Vagina (tissue), 2 donors: ENCODE results near the gene TMEM235. TPM values are rescaled to one million over a fixed set of nuclear protein-coding genes. Genes with fewer than 3 reads are reported as not detected.

Experiments used
- DNase-seq, 2 donors: peaks; one replicate each; pipeline ENCODE4 v3.0.0-alpha.2; 2017; ENCODE audit errors: extremely low spot score in 2 of 2
- H3K27ac ChIP-seq: fragments of 200-600 bp; sonication (generic); one replicate; pipeline ENCODE4 v1.5.1; 2019
- H3K27me3 ChIP-seq: fragments of 200-600 bp; sonication (generic); one replicate; pipeline ENCODE4 v1.5.1; 2019
- H3K36me3 ChIP-seq, 2 donors: fragments of 200-600 bp; sonication (generic); one replicate each; pipeline ENCODE4 v1.5.1; 2017 to 2019
- H3K4me1 ChIP-seq: fragments of 200-600 bp; sonication (generic); one replicate; pipeline ENCODE4 v1.5.1; 2019
- H3K4me3 ChIP-seq, 2 donors: fragments of 200-600 bp; sonication (generic); 1 replicate in 1 of 2; 2 replicates in 1 of 2; pipeline ENCODE4 v1.5.1; 2016 to 2019
- H3K9me3 ChIP-seq: fragments of 200-600 bp; sonication (generic); one replicate; pipeline ENCODE4 v1.5.1; 2019
- POLR2A ChIP-seq, 2 donors: fragments of 450-650 bp; IDR thresholded peaks; one replicate each; pipeline ENCODE4 v1.6.1; 2017; ENCODE audit warnings: antibody characterized with exemption in 2 of 2, mild to moderate bottlenecking in 2 of 2, moderate library complexity in 2 of 2
- POLR2AphosphoS5 ChIP-seq, 2 donors: sonication (generic); formaldehyde crosslinking; IDR thresholded peaks; one replicate each; pipeline ENCODE4 v1.9.0; 2017; ENCODE audit warnings: antibody characterized with exemption in 2 of 2, mild to moderate bottlenecking in 2 of 2, low read depth in 1 of 2; ENCODE audit not compliant: insufficient read depth in 1 of 2
- intact Hi-C: fragments of 100-400 bp; cut with DNase I; formaldehyde crosslinking; loops from one replicate; pipeline ENCODE4 v1.15.1; 2023
- total RNA-seq: library from RNA; depleted of rRNA; stranded (reverse); fragments of >200 nt; gene quantifications from one replicate; pipeline ENCODE4 v1.2.3, GENCODE V29; 2016
- TF ChIP-seq, protein P1 (sequence below), 3 experiments: fragments of 450-650 bp in 2 of 3; fragments of 200-600 bp in 1 of 3; sonication (generic) in 1 of 3; IDR thresholded peaks; one replicate each; pipeline ENCODE4 v1.5.1; 2017 to 2019; ENCODE audit warnings: antibody characterized with exemption in 3 of 3, mild to moderate bottlenecking in 2 of 3, moderate library complexity in 2 of 3

The TMEM235 gene
- total RNA-seq, 1 donor from 2014 or later = not detected

DNA sequence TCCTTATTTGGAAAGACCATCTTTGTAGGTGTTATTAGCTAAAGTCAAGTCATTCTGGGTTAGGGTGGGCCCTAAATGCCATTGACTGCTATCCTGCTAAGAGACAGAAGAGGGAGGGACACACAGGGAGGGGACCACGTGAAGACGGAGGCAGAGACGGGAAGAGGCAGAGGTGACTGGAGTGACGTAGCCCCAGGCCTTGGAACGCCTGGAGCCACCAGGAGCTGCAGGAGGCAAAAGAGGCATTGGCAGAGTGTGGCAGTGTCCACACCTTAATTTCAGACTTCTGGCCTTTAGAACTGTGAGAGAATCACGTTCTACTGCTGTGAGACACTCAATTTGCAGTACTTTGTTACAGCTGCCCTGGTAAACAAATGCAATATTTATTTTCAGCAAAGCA, 31.0 kb upstream of the TMEM235 start:
- Histone ChIP-seq H3K27me3 (no peaks in the 10 kb centered on the region), H3K4me3 (no peak overlapping the region), H3K4me1 (peaks cover 16% of the 10 kb centered on the region), H3K36me3 (peaks cover 0 to 4% of the 10 kb centered on the region in 2 donors), H3K9me3 (no peaks in the 10 kb centered on the region), H3K27ac (no peak overlapping the region)
- DNase-seq = no peak
- intact Hi-C loops = no loop called here
- TF ChIP-seq, protein P1, sequence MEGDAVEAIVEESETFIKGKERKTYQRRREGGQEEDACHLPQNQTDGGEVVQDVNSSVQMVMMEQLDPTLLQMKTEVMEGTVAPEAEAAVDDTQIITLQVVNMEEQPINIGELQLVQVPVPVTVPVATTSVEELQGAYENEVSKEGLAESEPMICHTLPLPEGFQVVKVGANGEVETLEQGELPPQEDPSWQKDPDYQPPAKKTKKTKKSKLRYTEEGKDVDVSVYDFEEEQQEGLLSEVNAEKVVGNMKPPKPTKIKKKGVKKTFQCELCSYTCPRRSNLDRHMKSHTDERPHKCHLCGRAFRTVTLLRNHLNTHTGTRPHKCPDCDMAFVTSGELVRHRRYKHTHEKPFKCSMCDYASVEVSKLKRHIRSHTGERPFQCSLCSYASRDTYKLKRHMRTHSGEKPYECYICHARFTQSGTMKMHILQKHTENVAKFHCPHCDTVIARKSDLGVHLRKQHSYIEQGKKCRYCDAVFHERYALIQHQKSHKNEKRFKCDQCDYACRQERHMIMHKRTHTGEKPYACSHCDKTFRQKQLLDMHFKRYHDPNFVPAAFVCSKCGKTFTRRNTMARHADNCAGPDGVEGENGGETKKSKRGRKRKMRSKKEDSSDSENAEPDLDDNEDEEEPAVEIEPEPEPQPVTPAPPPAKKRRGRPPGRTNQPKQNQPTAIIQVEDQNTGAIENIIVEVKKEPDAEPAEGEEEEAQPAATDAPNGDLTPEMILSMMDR (IDR thresholded peaks at IDR 0.05) = no peak
- TF ChIP-seq POLR2A (IDR thresholded peaks at IDR 0.05) (no peak), POLR2AphosphoS5 (IDR thresholded peaks at IDR 0.05; ENCODE audit: insufficient read depth in 1 of 2, low read depth in 1 of 2) (no peak)

DNA sequence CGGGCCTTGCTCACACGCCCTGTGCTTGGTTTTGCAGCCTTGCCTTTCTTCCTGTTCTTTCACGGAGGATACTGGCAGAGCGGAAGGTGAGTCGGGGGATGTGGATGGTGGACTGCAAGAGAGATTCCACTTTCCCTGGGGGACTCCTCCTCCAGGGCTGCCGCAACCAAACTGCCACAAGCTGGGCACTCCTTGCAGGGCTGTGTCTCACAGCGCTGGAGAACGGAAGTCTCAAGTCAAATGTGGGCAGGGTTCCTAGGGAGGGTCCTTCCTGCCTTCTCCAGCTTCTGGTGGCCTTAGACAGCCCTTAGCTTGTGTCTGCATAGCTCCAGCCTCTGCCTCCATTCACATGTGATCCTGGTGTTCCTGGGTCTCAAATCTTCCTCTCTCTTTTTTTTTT, 28.8 kb upstream of the TMEM235 start:
- H3K9me3 ChIP-seq = no peaks in the 10 kb centered on the region
- H3K27me3 ChIP-seq = no peaks in the 10 kb centered on the region
- peaks cover 0 to 4% of the 10 kb centered on the region in 2 donors for H3K36me3 ChIP-seq
- H3K4me1 ChIP-seq = peaks cover 16% of the 10 kb centered on the region
- intact Hi-C loops = no loop called here
- no peak overlapping the region for H3K4me3 ChIP-seq
- TF ChIP-seq, protein P1 (IDR thresholded peaks at IDR 0.05) = no peak
- TF ChIP-seq POLR2AphosphoS5 (IDR thresholded peaks at IDR 0.05; ENCODE audit: insufficient read depth in 1 of 2, low read depth in 1 of 2) = no peak
- TF ChIP-seq POLR2A (IDR thresholded peaks at IDR 0.05) = no peak
- DNase-seq = no peak
- no peak overlapping the region for H3K27ac ChIP-seq

DNA sequence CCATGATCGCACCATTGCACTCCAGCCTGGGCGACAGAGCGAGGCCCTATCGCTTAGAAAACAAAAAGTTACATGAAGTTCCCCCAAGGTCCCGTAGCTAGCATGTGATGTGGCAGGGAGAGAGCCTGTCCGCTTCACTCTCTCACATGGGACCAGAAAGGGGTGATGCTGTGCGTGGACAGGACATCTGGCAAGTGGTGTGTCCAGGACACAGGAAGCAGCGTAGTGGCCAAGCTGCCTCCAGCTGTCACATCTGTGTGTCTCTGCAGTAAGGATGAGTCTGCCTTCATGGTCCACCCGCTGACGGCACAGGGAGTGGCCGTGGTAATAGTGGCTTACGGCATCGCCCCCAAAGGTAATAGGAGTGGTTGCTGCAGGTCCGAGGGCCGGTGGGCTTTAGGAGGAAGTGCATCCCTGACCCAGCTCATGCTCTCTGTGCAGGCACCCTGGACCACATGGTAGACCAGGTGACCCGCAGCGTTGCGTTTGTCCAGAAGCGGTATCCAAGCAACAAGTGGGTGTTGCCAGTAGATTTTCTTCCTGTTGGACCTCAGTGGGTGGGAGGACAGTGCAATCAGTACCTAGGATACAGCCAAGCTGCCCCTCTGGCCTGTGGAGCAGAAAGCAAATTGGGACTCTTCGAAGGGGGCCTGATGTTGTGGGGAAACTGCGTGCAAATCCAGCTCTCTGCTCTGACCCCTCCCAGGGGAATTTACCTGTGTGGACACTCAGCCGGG, 26.9 kb upstream of the TMEM235 start:
- intact Hi-C loops = no loop called here
- peaks cover 2% of the 10 kb centered on the region for H3K4me1 ChIP-seq
- DNase-seq = no peak
- no peak overlapping the region for H3K27ac ChIP-seq
- H3K4me3 ChIP-seq = no peak overlapping the region
- H3K36me3 ChIP-seq = peaks cover 0 to 4% of the 10 kb centered on the region in 2 donors
- no peaks in the 10 kb centered on the region for H3K9me3 ChIP-seq
- H3K27me3 ChIP-seq = no peaks in the 10 kb centered on the region
- TF ChIP-seq, protein P1 (IDR thresholded peaks at IDR 0.05) = no peak
- TF ChIP-seq POLR2A (IDR thresholded peaks at IDR 0.05) = no peak
- TF ChIP-seq POLR2AphosphoS5 (IDR thresholded peaks at IDR 0.05; ENCODE audit: insufficient read depth in 1 of 2, low read depth in 1 of 2) = no peak

DNA sequence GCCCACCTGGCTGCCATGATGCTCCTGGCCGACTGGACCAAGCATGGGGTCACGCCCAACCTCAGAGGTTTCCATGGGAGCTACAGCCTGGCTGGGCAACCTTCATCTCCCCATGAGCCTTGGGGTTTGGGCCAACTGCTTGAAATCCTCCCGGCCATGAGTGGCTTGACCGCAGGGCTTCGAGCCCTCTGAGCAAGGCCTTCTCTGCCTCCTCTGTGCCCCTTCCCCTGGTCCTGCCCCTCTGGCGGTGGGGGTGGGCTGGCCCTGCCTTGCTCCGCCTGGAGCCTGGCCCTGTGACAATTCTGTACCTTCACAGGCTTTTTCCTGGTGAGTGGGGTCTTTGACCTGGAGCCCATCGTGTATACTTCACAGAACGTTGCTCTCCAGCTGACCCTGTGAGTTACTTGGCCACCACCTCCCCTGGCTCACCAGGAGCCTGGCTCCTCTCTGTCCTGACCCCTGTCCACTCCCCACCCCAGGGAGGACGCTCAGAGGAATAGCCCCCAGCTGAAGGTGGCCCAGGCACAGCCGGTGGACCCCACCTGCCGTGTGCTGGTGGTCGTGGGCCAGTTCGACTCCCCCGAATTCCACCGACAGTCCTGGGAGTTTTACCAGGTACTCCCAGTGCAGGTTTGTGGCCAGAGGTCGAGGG, 26.2 kb upstream of the TMEM235 start:
- Histone ChIP-seq H3K4me1 (no peaks in the 10 kb centered on the region), H3K36me3 (peaks cover 0 to 4% of the 10 kb centered on the region in 2 donors)

DNA sequence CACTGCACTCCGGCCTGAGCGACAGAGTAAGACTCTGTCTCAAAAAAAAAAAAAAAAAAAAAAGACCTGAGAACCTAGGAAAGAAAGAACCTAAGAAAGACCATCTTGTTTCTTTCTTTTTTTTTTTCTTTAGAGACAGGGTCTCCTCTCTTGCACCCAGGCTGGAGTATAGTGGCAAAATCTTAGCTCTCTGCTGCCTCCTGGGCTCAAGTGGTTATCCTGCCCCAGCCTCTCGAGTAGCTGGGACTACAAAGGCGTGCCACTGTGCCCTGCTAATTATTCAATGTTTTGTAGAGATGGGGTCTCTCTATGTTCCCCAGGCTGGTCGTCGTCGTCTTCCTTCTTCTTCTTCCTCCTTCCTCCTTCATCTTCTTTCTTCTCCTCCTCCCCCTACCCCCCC, 25.1 kb upstream of the TMEM235 start:
- DNase-seq = no peak
- H3K9me3 ChIP-seq = no peaks in the 10 kb centered on the region
- H3K27ac ChIP-seq = no peak overlapping the region
- H3K4me3 ChIP-seq = no peak overlapping the region
- TF ChIP-seq POLR2A (IDR thresholded peaks at IDR 0.05) (no peak), POLR2AphosphoS5 (IDR thresholded peaks at IDR 0.05; ENCODE audit: insufficient read depth in 1 of 2, low read depth in 1 of 2) (no peak)
- TF ChIP-seq, protein P1 (IDR thresholded peaks at IDR 0.05) = no peak
- H3K4me1 ChIP-seq = no peaks in the 10 kb centered on the region
- intact Hi-C loops = no loop called here
- no peaks in the 10 kb centered on the region for H3K27me3 ChIP-seq
- peaks cover 0 to 4% of the 10 kb centered on the region in 2 donors for H3K36me3 ChIP-seq

More for the DNA sequence above, 26.2 kb upstream of the TMEM235 start:
- Histone ChIP-seq H3K27ac (no peak overlapping the region), H3K27me3 (no peaks in the 10 kb centered on the region), H3K4me3 (no peak overlapping the region), H3K9me3 (no peaks in the 10 kb centered on the region)
- intact Hi-C loops = no loop called here
- no peak for TF ChIP-seq POLR2AphosphoS5 (IDR thresholded peaks at IDR 0.05; ENCODE audit: insufficient read depth in 1 of 2, low read depth in 1 of 2)
- no peak for DNase-seq
